Activated T-helper 2 cell treated with anti-CD3 and anti-CD28 coated beads, Interferon-gamma antibody, Interleukin-2, Interleukin-4, amounts not matched to agents 10 μg/mL and 5 μg/mL and 100 μg/mL, durations not matched to agents 14 hours and 24 hours and 36 hours (primary cell): Measurements from ENCODE around the gene SHF. TPM values are rescaled to one million over a fixed set of nuclear protein-coding genes. Genes with fewer than 3 reads are reported as not detected.
"Not testable (repeated sequence)": the region's sequence is repeated elsewhere in the genome, so short reads cannot be mapped to it uniquely, and the experiment has no call there.

ENCODE experiments used
- DNase-seq: peaks from one replicate; pipeline ENCODE4 v3.0.0; 2021; ENCODE audit warnings: low spot score
- H3K27ac Mint-ChIP-seq: one replicate; pipeline ENCODE4 v1.8.0; 2021; ENCODE audit warnings: mixed read lengths
- H3K27me3 Mint-ChIP-seq: one replicate; pipeline ENCODE4 v1.8.0; 2021; ENCODE audit warnings: low read depth, mixed read lengths
- H3K36me3 Mint-ChIP-seq: one replicate; pipeline ENCODE4 v1.8.0; 2021; ENCODE audit warnings: low read depth, mixed read lengths
- H3K4me1 Mint-ChIP-seq: one replicate; pipeline ENCODE4 v1.8.0; 2021; ENCODE audit warnings: low read depth, mixed read lengths
- H3K4me3 Mint-ChIP-seq: one replicate; pipeline ENCODE4 v1.8.0; 2021; ENCODE audit warnings: low read depth, mild to moderate bottlenecking, moderate library complexity, mixed read lengths
- H3K9me3 Mint-ChIP-seq: one replicate; pipeline ENCODE4 v1.8.0; 2021; ENCODE audit warnings: mixed read lengths
- intact Hi-C: fragments of 100-400 bp; cut with micrococcal nuclease; formaldehyde crosslinking; loops from one replicate; pipeline ENCODE4 v1.15.1; 2023
- total RNA-seq: library from RNA; stranded (reverse); gene quantifications from 2 replicates; pipeline ENCODE4 v1.2.3, GENCODE V29; 2022

SHF gene
- total RNA-seq, 1 donor from 2014 or later: 16.4 TPM

- no peak overlapping the region for H3K27ac Mint-ChIP-seq
- no peaks in the 10 kb centered on the region for H3K4me1 Mint-ChIP-seq
- intact Hi-C loops: no loop called here
- H3K27me3 Mint-ChIP-seq: no peaks in the 10 kb centered on the region
- no peaks in the 10 kb centered on the region for H3K9me3 Mint-ChIP-seq
- no peak for DNase-seq
- no peak overlapping the region for H3K4me3 Mint-ChIP-seq
- H3K36me3 Mint-ChIP-seq: no peaks in the 10 kb centered on the region
These were observed 44.7 kb downstream of the SHF start for GRCh38 chr15:45143056-45143455.

DNA sequence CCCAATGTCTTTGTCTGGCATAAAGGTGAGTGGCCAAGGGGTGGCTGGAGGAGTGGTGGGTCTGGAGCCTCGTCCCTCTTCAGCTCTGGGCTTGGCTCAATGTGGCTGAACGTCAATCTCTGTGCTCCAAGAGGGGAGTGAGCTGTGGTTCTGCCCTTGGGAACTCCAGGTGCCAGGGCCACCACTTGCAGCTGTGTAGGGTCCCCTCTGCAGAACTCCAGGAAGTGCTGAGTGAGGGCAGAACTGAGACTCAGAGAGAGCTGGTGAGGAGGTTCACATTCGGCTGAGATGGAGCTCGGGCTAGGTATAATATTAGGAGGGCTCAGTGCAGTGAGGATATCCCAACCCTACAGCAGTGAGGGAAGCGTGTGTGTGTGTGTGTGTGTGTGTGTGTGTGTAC is 46.4 kb downstream of the SHF start:
- DNase-seq: no peak
- Mint-ChIP-seq H3K27ac (no peak overlapping the region), H3K4me1 (no peaks in the 10 kb centered on the region), H3K36me3 (no peaks in the 10 kb centered on the region), H3K4me3 (no peak overlapping the region), H3K27me3 (peaks cover 5% of the 10 kb centered on the region), H3K9me3 (no peaks in the 10 kb centered on the region)
- intact Hi-C loops: no loop called here

- no peak for DNase-seq
- Mint-ChIP-seq H3K27ac (no peak overlapping the region), H3K4me1 (no peaks in the 10 kb centered on the region), H3K9me3 (no peaks in the 10 kb centered on the region), H3K36me3 (no peaks in the 10 kb centered on the region), H3K4me3 (no peak overlapping the region), H3K27me3 (peaks cover 9% of the 10 kb centered on the region)
- intact Hi-C loops: no loop called here
These were observed 47.1 kb downstream of the SHF start for GRCh38 chr15:45140557-45141250.

- intact Hi-C loops: no loop called here
- H3K27ac Mint-ChIP-seq: no peak overlapping the region
- H3K27me3 Mint-ChIP-seq: peaks cover 12% of the 10 kb centered on the region
- no peaks in the 10 kb centered on the region for H3K36me3 Mint-ChIP-seq
- H3K9me3 Mint-ChIP-seq: no peaks in the 10 kb centered on the region
- no peak overlapping the region for H3K4me3 Mint-ChIP-seq
- no peak for DNase-seq
- peaks cover 2% of the 10 kb centered on the region for H3K4me1 Mint-ChIP-seq
These were observed 48.0 kb downstream of the SHF start for GRCh38 chr15:45139770-45140169.

DNA sequence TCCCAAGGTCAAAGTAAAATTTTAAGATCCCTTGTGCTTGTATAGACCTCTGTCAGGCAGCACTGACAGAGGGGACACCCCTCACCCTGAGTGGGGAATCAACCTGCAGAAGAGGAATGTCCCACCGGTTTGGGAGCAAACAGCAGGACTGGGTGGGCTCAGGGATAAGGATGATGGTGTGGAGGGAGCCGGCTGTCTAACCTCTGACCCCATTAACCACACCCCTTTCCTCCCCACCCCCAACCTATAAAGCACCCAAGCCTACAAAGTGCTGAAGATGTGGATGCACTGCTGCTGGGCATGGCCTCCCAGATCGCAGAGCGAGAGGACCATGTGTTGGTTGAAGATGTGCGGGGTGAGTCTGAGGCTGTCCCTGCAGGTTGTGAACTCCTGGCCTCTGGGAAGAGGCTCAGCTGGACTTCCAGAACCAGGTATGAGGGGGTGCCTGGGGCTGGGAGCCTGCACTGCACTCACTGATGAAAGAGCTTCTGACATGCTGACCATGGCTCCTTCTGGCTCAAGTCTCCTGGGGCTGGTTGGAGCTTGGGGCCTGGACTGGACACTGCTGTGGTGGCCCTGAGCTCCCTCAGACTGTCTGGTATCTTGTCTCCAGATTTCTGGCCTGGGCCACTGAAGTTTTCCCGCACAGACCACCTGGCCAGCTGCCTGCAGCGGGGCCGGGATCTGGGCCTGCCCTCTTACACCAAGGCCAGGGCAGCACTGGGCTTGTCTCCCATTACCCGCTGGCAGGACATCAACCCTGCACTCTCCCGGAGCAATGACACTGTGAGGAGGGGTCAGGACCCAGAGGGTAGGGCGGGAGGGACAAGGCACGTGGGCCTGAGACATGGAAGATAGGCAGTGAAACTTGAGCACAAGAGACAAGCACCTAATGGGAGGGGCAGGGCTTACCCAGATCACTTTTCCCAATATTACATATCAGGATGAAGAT is 48.7 kb downstream of the SHF start:
- Mint-ChIP-seq H3K4me3 (no peak overlapping the region), H3K9me3 (no peaks in the 10 kb centered on the region), H3K36me3 (no peaks in the 10 kb centered on the region), H3K27ac (no peak overlapping the region), H3K4me1 (peaks cover 4% of the 10 kb centered on the region), H3K27me3 (peaks cover 18% of the 10 kb centered on the region)
- no peak for DNase-seq
- intact Hi-C loops: no loop called here

DNA sequence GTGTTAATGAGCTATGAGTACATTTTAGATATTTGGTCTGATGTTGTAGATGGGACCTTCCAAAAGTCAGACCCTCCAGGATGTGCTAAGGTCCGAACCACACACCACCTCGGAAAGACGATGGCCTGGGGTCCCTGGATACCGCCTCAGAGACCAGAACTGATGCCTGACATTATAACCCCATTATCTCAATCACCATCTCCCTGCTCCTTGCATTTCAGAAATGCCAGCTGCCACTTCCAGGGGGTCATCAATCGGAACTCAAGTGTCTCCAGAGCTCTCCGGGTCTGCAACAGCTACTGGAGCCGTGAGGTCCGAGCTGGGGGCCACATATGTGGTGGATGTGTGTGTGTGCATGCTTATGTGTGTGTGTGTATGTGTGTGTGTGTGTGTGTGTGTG is 50.1 kb downstream of the SHF start:
- Mint-ChIP-seq H3K4me3 (no peak overlapping the region), H3K27me3 (peaks cover 32% of the 10 kb centered on the region), H3K36me3 (no peaks in the 10 kb centered on the region), H3K9me3 (no peaks in the 10 kb centered on the region), H3K4me1 (peaks cover 4% of the 10 kb centered on the region), H3K27ac (no peak overlapping the region)
- no peak for DNase-seq
- intact Hi-C loops: no loop called here

GRCh38 chr15:45136378-45136764 is 51.4 kb downstream of the SHF start:
- Mint-ChIP-seq H3K36me3 (no peaks in the 10 kb centered on the region), H3K27ac (no peak overlapping the region), H3K4me3 (no peak overlapping the region), H3K9me3 (no peaks in the 10 kb centered on the region), H3K27me3 (peaks cover 42% of the 10 kb centered on the region), H3K4me1 (peaks cover 4% of the 10 kb centered on the region)
- no peak for DNase-seq
- intact Hi-C loops: no loop called here

GRCh38 chr15:45135705-45136377 is 51.9 kb downstream of the SHF start:
- H3K4me1 Mint-ChIP-seq, intact Hi-C loops, H3K27ac Mint-ChIP-seq, H3K9me3 Mint-ChIP-seq, H3K36me3 Mint-ChIP-seq, H3K4me3 Mint-ChIP-seq, DNase-seq: not testable (repeated sequence)
- peaks cover 45% of the 10 kb centered on the region for H3K27me3 Mint-ChIP-seq

DNA sequence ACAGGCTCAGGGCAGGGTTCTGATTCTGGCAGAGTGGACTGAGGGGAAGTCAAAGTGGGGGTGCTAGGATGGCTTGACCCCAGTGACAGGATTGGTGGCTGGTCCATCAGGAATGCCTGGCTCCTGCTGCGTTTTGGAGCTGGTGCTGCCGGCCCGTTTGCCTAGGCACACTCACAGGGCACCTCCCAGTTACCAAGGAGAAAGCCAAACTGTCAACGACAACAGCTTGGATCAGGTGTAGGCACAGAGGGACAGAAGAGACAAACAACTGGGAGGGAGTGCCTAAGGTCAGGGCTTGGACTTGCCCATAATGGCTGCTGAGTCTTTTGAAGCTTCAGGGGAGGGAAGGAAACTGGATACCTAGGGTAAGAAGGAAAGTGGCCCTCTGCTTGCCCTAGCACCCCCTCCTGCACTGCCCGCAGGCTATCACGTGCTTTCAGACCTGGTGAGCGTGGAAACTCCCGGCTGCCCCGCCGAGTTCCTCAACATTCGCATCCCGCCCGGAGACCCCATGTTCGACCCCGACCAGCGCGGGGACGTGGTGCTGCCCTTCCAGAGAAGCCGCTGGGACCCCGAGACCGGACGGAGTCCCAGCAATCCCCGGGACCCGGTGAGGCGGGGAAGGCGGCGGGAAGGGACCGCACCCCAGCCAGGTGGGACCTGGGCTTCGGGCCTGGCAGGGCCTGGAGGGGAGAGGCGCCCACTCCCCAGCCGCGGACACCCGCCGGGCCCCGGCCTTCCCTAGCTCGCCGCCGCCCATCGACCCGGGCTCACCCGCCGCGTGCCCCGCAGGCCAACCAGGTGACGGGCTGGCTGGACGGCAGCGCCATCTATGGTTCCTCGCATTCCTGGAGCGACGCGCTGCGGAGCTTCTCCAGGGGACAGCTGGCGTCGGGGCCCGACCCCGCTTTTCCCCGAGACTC is 52.8 kb downstream of the SHF start:
- Mint-ChIP-seq H3K4me3 (peak overlapping the region; percentile 31), H3K36me3 (no peaks in the 10 kb centered on the region), H3K4me1 (peaks cover 4% of the 10 kb centered on the region), H3K27me3 (peaks cover 53% of the 10 kb centered on the region), H3K9me3 (no peaks in the 10 kb centered on the region), H3K27ac (no peak overlapping the region)
- intact Hi-C loops: no loop called here
- DNase-seq: no peak

DNA sequence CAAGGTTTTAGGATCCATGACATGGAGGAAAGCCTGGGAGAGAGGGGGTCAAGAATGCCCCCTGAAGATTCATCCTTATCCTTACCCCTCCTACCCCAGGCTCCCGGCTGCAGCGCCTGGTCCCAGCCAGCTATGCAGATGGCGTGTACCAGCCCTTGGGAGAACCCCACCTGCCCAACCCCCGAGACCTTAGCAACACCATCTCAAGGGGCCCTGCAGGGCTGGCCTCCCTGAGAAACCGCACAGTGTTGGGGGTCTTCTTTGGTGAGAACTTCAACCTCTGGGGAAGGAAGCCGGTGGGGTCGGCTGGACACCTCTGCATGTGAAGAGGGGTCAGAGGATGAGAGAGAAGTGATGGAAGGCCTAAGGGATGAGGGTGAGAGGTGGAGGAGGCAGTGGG is 53.7 kb downstream of the SHF start:
- H3K27ac Mint-ChIP-seq: no peak overlapping the region
- intact Hi-C loops: no loop called here

GRCh38 chr15:45133561-45133920 is 54.2 kb downstream of the SHF start:
- no peak overlapping the region for H3K4me3 Mint-ChIP-seq
- peaks cover 59% of the 10 kb centered on the region for H3K27me3 Mint-ChIP-seq
- no peaks in the 10 kb centered on the region for H3K9me3 Mint-ChIP-seq
- H3K27ac Mint-ChIP-seq: no peak overlapping the region
- no peak for DNase-seq
- H3K4me1 Mint-ChIP-seq: peaks cover 4% of the 10 kb centered on the region
- no peaks in the 10 kb centered on the region for H3K36me3 Mint-ChIP-seq
- intact Hi-C loops: no loop called here

More for the DNA sequence above, 53.7 kb downstream of the SHF start:
- H3K4me3 Mint-ChIP-seq: no peak overlapping the region
- no peak for DNase-seq
- H3K4me1 Mint-ChIP-seq: peaks cover 4% of the 10 kb centered on the region
- no peaks in the 10 kb centered on the region for H3K9me3 Mint-ChIP-seq
- no peaks in the 10 kb centered on the region for H3K36me3 Mint-ChIP-seq
- H3K27me3 Mint-ChIP-seq: peaks cover 54% of the 10 kb centered on the region

DNA sequence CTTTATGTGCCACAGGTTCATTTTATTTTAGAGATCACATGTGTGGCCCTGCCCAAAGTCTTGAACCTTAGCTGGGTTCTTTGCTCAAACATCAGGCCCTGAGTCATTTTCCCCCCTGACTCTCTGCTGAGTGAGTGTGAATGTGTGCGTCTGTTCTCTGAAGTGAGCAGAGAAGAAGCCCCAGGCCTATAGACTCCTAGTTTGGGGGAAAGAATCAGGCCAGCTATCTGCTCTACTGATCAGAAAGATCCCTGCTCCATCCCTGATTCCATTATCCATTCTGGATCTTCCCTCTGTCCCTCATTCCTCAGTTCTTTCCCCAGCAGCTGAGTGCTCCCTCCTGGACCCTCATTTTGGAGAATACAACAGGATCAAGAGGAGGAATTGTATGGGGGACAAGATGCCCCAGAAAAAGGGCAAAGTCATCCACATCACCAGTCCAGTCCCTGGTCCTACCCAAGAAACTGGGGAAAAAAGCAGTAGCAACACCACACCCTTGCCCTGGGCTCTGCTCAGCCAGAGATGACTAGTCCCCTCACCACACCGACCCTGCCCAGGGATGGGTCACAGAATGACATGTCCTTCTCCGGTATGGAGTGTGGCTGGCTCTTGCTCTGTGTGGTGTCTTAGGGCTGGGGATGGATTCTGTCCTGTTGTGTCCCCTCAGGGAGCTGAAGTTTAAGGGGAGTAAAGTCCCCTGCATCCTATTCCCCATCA is 54.8 kb downstream of the SHF start:
- H3K4me1 Mint-ChIP-seq: peaks cover 4% of the 10 kb centered on the region
- H3K27ac Mint-ChIP-seq: no peak overlapping the region
- no peak for DNase-seq
- no peak overlapping the region for H3K4me3 Mint-ChIP-seq
- intact Hi-C loops: no loop called here
- no peaks in the 10 kb centered on the region for H3K9me3 Mint-ChIP-seq
- H3K27me3 Mint-ChIP-seq: peaks cover 64% of the 10 kb centered on the region
- H3K36me3 Mint-ChIP-seq: no peaks in the 10 kb centered on the region
